ENCODE measurements around the gene SELENOF.

SELENOF gene

DNA sequence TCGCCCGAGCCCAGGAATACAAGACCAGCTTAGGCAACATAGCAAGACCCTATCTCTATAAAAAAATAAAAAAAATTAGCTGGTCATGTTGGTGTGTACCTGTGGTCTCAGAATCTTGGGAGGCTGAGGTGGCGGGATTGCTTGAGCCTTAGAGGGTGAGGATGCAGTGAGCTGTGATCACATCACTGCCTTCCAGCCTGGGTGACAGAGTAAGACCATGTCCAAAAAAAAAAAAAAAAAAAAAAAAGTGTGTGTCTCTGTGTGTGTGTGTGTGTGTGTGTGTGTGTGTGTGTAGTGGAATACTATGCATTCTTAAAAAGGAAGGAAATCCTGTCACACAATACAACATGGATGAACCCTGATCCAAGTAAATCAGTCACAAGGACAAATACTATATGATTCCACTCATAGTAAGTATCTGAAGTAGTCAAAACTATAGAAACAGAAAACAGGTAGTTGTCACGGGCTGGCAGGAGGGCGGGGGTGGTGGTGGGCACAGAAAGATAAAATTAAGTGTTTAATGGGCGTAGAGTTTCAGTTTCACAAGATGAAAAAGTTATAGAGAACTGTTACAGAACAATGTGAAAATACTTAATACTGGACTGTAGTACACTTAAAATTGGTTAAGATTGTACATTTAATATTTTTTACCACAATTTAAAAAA is 47.8 kb downstream of the SELENOF start:
- Histone ChIP-seq H3F3A (ENCODE audit: insufficient read depth, low read length) (no peaks in the 10 kb centered on the region), H3K9ac (ENCODE audit: low read length) (no peak overlapping the region), H3K9me2 (ENCODE audit: low read depth, low read length) (no peaks in the 10 kb centered on the region), H2AFZ (ENCODE audit: low read length) (no peak overlapping the region), H3K4me3 (ENCODE audit: low read depth, low read length, poor library complexity, severe bottlenecking) (no peak overlapping the region), H3K4me1 (ENCODE audit: insufficient read depth, low read length, severe bottlenecking) (no peaks in the 10 kb centered on the region), H4K20me1 (ENCODE audit: insufficient read depth, low read length) (no peaks in the 10 kb centered on the region), H3K27me3 (ENCODE audit: insufficient read depth, low read length) (no peaks in the 10 kb centered on the region), H3K27ac (ENCODE audit: low read depth, low read length, poor library complexity, severe bottlenecking) (no peak overlapping the region), H3K36me3 (ENCODE audit: insufficient read depth, low read length) (peaks cover 29% of the 10 kb centered on the region), H3K9me3 (ENCODE audit: low read length) (no peaks in the 10 kb centered on the region), H3K4me2 (ENCODE audit: low read length) (no peak overlapping the region), H3K79me2 (ENCODE audit: insufficient read depth, low read length) (no peaks in the 10 kb centered on the region; the same call in 1 of the 2 replicates)
- no peak for TF ChIP-seq EZH2 (IDR thresholded peaks at IDR 0.05; ENCODE audit: borderline replicate concordance, low read length)
- TF ChIP-seq, protein P1, sequence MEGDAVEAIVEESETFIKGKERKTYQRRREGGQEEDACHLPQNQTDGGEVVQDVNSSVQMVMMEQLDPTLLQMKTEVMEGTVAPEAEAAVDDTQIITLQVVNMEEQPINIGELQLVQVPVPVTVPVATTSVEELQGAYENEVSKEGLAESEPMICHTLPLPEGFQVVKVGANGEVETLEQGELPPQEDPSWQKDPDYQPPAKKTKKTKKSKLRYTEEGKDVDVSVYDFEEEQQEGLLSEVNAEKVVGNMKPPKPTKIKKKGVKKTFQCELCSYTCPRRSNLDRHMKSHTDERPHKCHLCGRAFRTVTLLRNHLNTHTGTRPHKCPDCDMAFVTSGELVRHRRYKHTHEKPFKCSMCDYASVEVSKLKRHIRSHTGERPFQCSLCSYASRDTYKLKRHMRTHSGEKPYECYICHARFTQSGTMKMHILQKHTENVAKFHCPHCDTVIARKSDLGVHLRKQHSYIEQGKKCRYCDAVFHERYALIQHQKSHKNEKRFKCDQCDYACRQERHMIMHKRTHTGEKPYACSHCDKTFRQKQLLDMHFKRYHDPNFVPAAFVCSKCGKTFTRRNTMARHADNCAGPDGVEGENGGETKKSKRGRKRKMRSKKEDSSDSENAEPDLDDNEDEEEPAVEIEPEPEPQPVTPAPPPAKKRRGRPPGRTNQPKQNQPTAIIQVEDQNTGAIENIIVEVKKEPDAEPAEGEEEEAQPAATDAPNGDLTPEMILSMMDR (IDR thresholded peaks at IDR 0.05; ENCODE audit: low read length) = no peak

DNA sequence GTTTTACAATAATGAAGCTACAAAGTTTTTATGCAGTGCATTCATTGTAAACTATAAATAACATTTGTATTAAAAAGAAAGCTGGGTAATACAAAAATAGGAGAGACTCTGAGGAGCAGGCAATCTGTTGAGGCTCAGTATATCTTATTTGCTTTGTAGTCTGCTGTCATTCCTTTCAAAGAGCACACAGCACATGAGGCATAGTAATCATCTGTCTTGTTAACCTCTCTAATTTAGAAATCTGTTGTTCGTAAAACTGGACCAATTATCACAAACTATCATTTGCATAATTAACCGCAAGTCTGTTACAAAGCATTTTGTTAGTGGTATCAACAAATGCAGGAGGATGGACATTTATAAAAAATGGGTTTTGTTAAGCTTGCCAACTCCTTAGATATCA is 51.0 kb downstream of the SELENOF start:
- Histone ChIP-seq H3K9me3 (ENCODE audit: low read length) (no peaks in the 10 kb centered on the region), H3K79me2 (ENCODE audit: insufficient read depth, low read length) (no peaks in the 10 kb centered on the region; the same call in 1 of the 2 replicates), H3K36me3 (ENCODE audit: insufficient read depth, low read length) (peaks cover 29% of the 10 kb centered on the region), H3K4me2 (ENCODE audit: low read length) (no peak overlapping the region), H3K27ac (ENCODE audit: low read depth, low read length, poor library complexity, severe bottlenecking) (no peak overlapping the region), H3K27me3 (ENCODE audit: insufficient read depth, low read length) (no peaks in the 10 kb centered on the region), H4K20me1 (ENCODE audit: insufficient read depth, low read length) (no peaks in the 10 kb centered on the region), H3K4me3 (ENCODE audit: low read depth, low read length, poor library complexity, severe bottlenecking) (no peak overlapping the region), H3K4me1 (ENCODE audit: insufficient read depth, low read length, severe bottlenecking) (peaks cover 12% of the 10 kb centered on the region), H3K9me2 (ENCODE audit: low read depth, low read length) (no peaks in the 10 kb centered on the region), H2AFZ (ENCODE audit: low read length) (no peak overlapping the region), H3K9ac (ENCODE audit: low read length) (no peak overlapping the region), H3F3A (ENCODE audit: insufficient read depth, low read length) (no peaks in the 10 kb centered on the region)
- TF ChIP-seq, protein P1 (IDR thresholded peaks at IDR 0.05; ENCODE audit: low read length) = no peak
- no peak for TF ChIP-seq EZH2 (IDR thresholded peaks at IDR 0.05; ENCODE audit: borderline replicate concordance, low read length)

DNA sequence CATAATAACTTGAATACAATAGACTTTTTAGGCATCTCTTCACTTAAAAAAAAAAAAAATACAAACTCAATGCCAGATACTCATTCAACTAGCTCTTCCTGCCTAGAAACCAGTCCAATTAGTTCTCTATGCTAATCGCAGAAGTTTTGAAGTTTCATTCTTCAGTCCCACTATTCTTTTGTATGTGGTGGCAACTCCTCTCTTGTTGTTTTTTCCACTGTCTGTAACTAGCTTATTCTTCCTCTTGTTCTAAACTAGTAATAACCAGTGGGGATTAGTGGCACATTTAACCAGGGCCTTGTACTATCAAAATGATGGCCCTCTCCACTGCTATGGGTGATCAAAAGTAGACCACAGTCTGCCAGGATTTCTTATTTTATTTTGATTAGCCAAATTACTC is 52.5 kb downstream of the SELENOF start:
- peaks cover 14% of the 10 kb centered on the region for H3K4me1 ChIP-seq (ENCODE audit: insufficient read depth, low read length, severe bottlenecking)
- no peak overlapping the region for H3K4me3 ChIP-seq (ENCODE audit: low read depth, low read length, poor library complexity, severe bottlenecking)
- H3K9ac ChIP-seq (ENCODE audit: low read length) = no peak overlapping the region
- H3K27ac ChIP-seq (ENCODE audit: low read depth, low read length, poor library complexity, severe bottlenecking) = no peak overlapping the region
- H3K27me3 ChIP-seq (ENCODE audit: insufficient read depth, low read length) = no peaks in the 10 kb centered on the region
- no peaks in the 10 kb centered on the region; the same call in 1 of the 2 replicates for H3K79me2 ChIP-seq (ENCODE audit: insufficient read depth, low read length)
- H3K9me3 ChIP-seq (ENCODE audit: low read length) = no peaks in the 10 kb centered on the region
- TF ChIP-seq, protein P1 (IDR thresholded peaks at IDR 0.05; ENCODE audit: low read length) = no peak
- TF ChIP-seq EZH2 (IDR thresholded peaks at IDR 0.05; ENCODE audit: borderline replicate concordance, low read length) = no peak
- no peak overlapping the region for H3K4me2 ChIP-seq (ENCODE audit: low read length)
- H2AFZ ChIP-seq (ENCODE audit: low read length) = no peak overlapping the region
- H3K9me2 ChIP-seq (ENCODE audit: low read depth, low read length) = no peaks in the 10 kb centered on the region
- no peaks in the 10 kb centered on the region for H4K20me1 ChIP-seq (ENCODE audit: insufficient read depth, low read length)
- no peaks in the 10 kb centered on the region for H3F3A ChIP-seq (ENCODE audit: insufficient read depth, low read length)
- H3K36me3 ChIP-seq (ENCODE audit: insufficient read depth, low read length) = peaks cover 23% of the 10 kb centered on the region

All from OCI-LY1 (cell line).